HL-60 (cell line): ENCODE measurements around the gene CETN3.

ENCODE experiments used
- CTCF ChIP-seq: IDR thresholded peaks from one replicate; pipeline ENCODE4 v1.5.1; 2011; ENCODE audit warnings: low read length, control low read depth, inconsistent platforms; ENCODE audit not compliant: insufficient read depth
- POLR2AphosphoS5 ChIP-seq: IDR thresholded peaks from 2 replicates; pipeline ENCODE4 v1.6.1; 2012; ENCODE audit warnings: low read depth
- SPI1 ChIP-seq: IDR thresholded peaks from 2 replicates; pipeline ENCODE4 v1.6.1; 2012; ENCODE audit warnings: low read depth, mild to moderate bottlenecking, borderline replicate concordance

GRCh38 chr5:90402521-90403255 lies 6.9 kb downstream of the CETN3 start:
- TF ChIP-seq POLR2AphosphoS5, result no peak
- TF ChIP-seq CTCF, result no peak
- TF ChIP-seq SPI1, result no peak
